Measurements from ENCODE around the gene HOXA10. TPM values are rescaled to one million over a fixed set of nuclear protein-coding genes. Genes with fewer than 3 reads are reported as not detected.
A peak's percentile ranks its signal among the peaks of the same experiment; 100 is the strongest.

Gene HOXA10
- polyA plus RNA-seq, 3 donors, result 1.7 to 18.3 (median 2.3) TPM

- 10 to 16% (median 14%) methylated on average over 56 to 67 of the region's 67 CpGs for WGBS, 3 donors
- peak within 1 kb of the TSS; percentile 5 for H3K27ac ChIP-seq (ENCODE audit: low read depth, low read length)
These were observed 43.4 kb downstream of the HOXA10 start, which contains the start of gene HOXA4 for GRCh38 chr7:27130540-27131389. TSS of gene HOXA4 (minus strand) at chr7:27130757. CDS start at chr7:27130733, 24 bp downstream.

GRCh38 chr7:27129729-27130539 is 44.2 kb downstream of the HOXA10 start:
- peak overlapping the region; percentile 5 for H3K27ac ChIP-seq (ENCODE audit: low read depth, low read length)
- 13 to 35% (median 21%) methylated on average over 61 to 72 of the region's 72 CpGs for WGBS, 3 donors

- no peak overlapping the region for H3K27ac ChIP-seq (ENCODE audit: low read depth, low read length)
- 23 to 63% (median 46%) methylated on average over 28 of the region's 28 CpGs for WGBS, 3 donors
These were observed 45.1 kb downstream of the HOXA10 start for GRCh38 chr7:27128776-27129728.

- 34 to 51% (median 35%) methylated on average over 2 of the region's 2 CpGs for WGBS, 3 donors
These were observed 46.1 kb downstream of the HOXA10 start for GRCh38 chr7:27128034-27128433.

GRCh38 chr7:27126596-27127327 is 47.4 kb downstream of the HOXA10 start:
- WGBS, 3 donors, result 18 to 70% (median 64%) methylated on average over 3 of the region's 3 CpGs
- H3K27ac ChIP-seq (ENCODE audit: low read depth, low read length), result no peak overlapping the region

More at GRCh38 chr7:27128034-27128433, 46.1 kb downstream of the HOXA10 start:
- H3K27ac ChIP-seq (ENCODE audit: low read depth, low read length), result no peak overlapping the region

- H3K27ac ChIP-seq (ENCODE audit: low read depth, low read length), result no peak overlapping the region
- WGBS, 3 donors, result 22 to 55% (median 51%) methylated on average over 5 of the region's 5 CpGs
These were observed 48.1 kb downstream of the HOXA10 start for GRCh38 chr7:27125986-27126394.

GRCh38 chr7:27124902-27125689 is 49.0 kb downstream of the HOXA10 start:
- WGBS, 3 donors, result 39 to 73% (median 73%) methylated on average over 8 of the region's 8 CpGs
- no peak overlapping the region for H3K27ac ChIP-seq (ENCODE audit: low read depth, low read length)

GRCh38 chr7:27124096-27124901 is 49.8 kb downstream of the HOXA10 start:
- H3K27ac ChIP-seq (ENCODE audit: low read depth, low read length), result no peak overlapping the region
- WGBS, 3 donors, result 30 to 65% (median 56%) methylated on average over 43 of the region's 43 CpGs

GRCh38 chr7:27123477-27124053 is 50.6 kb downstream of the HOXA10 start:
- peak overlapping the region; percentile 89 for H3K27ac ChIP-seq (ENCODE audit: low read depth, low read length)
- WGBS, 3 donors, result 29 to 72% (median 69%) methylated on average over 22 to 26 of the region's 26 CpGs

GRCh38 chr7:27123007-27123476 is 51.1 kb downstream of the HOXA10 start:
- H3K27ac ChIP-seq (ENCODE audit: low read depth, low read length), result peak overlapping the region; percentile 89
- 17 to 53% (median 49%) methylated on average over 14 of the region's 14 CpGs for WGBS, 3 donors

GRCh38 chr7:27122077-27122910 is 51.8 kb downstream of the HOXA10 start:
- H3K27ac ChIP-seq (ENCODE audit: low read depth, low read length), result peak overlapping the region; percentile 40
- 25 to 64% (median 54%) methylated on average over 42 of the region's 42 CpGs for WGBS, 3 donors

- H3K27ac ChIP-seq (ENCODE audit: low read depth, low read length), result peak overlapping the region; percentile 40
- 36 to 63% (median 57%) methylated on average over 7 of the region's 7 CpGs for WGBS, 3 donors
These were observed 52.4 kb downstream of the HOXA10 start for GRCh38 chr7:27121684-27122076.
